ENCODE results near the gene PIP5K1C. TPM values are rescaled to one million over a fixed set of nuclear protein-coding genes. Genes with fewer than 3 reads are reported as not detected.
"Not testable (repeated sequence)": the region's sequence is repeated elsewhere in the genome, so short reads cannot be mapped to it uniquely, and the experiment has no call there.

PIP5K1C gene
- polyA plus RNA-seq, 2 of the 4 experiments (the other 2 are of a cell fraction): 2.6 to 9.3 TPM

GRCh38 chr19:3631053-3631861 is 69.0 kb downstream of the PIP5K1C start:
- 94% methylated on average over 27 of the region's 43 CpGs for WGBS (ENCODE audit: missing lambda C conversion rate)
- FAIRE-seq (no peak), ATAC-seq (no peak), DNase-seq (ENCODE audit: low read depth in 1 of 2, low spot score in 1 of 2) (no peak)
- Histone ChIP-seq H3K27ac (no peak overlapping the region), H3K4me2 (no peak overlapping the region), H3K4me3 (no peak overlapping the region), H3K4me1 (no peaks in the 10 kb centered on the region), H3K9me3 (no peaks in the 10 kb centered on the region)
- ChIA-PET CTCF (no interaction called here), POLR2A (no interaction called here)
- TF ChIP-seq, protein P1, sequence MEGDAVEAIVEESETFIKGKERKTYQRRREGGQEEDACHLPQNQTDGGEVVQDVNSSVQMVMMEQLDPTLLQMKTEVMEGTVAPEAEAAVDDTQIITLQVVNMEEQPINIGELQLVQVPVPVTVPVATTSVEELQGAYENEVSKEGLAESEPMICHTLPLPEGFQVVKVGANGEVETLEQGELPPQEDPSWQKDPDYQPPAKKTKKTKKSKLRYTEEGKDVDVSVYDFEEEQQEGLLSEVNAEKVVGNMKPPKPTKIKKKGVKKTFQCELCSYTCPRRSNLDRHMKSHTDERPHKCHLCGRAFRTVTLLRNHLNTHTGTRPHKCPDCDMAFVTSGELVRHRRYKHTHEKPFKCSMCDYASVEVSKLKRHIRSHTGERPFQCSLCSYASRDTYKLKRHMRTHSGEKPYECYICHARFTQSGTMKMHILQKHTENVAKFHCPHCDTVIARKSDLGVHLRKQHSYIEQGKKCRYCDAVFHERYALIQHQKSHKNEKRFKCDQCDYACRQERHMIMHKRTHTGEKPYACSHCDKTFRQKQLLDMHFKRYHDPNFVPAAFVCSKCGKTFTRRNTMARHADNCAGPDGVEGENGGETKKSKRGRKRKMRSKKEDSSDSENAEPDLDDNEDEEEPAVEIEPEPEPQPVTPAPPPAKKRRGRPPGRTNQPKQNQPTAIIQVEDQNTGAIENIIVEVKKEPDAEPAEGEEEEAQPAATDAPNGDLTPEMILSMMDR (IDR thresholded peaks at IDR 0.05): no peak
- TF ChIP-seq BHLHE40 (IDR thresholded peaks at IDR 0.05; ENCODE audit: low read depth, low read length) (no peak), SREBF2 (IDR thresholded peaks at IDR 0.05) (no peak), ZFP36 (IDR thresholded peaks at IDR 0.05; ENCODE audit: borderline replicate concordance, partially characterized antibody) (no peak), HOXB13 (CRISPR knock-in tag; IDR thresholded peaks at IDR 0.05; ENCODE audit: low read depth) (no peak)
- TF ChIP-seq, protein P2, sequence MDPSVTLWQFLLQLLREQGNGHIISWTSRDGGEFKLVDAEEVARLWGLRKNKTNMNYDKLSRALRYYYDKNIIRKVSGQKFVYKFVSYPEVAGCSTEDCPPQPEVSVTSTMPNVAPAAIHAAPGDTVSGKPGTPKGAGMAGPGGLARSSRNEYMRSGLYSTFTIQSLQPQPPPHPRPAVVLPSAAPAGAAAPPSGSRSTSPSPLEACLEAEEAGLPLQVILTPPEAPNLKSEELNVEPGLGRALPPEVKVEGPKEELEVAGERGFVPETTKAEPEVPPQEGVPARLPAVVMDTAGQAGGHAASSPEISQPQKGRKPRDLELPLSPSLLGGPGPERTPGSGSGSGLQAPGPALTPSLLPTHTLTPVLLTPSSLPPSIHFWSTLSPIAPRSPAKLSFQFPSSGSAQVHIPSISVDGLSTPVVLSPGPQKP (IDR thresholded peaks at IDR 0.05; ENCODE audit: low read depth, low read length): no peak

DNA sequence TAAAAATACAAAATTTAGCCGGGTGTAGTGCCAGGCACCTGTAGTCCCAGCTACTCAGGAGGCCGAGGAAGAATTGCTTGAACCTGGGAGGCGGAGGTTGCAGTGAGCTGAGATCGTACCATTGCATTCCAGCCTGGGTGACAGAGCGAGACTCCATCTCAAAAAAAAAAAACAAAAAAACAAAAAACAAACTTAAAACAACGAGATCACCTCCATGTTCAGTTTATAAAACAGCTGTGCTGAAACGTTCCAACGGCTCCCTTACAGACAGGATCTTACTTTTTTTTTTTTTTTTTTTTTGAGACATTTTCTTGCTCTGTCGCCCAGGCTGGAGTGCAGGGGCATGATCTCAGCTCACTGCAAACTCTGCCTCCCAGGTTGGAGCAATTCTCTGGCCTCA is 71.5 kb downstream of the PIP5K1C start:
- CTCF ChIA-PET: interaction anchor here (1.4 to 3.4 kb wide), 2 partner anchors 10 to 84 kb away, joined by 4 to 8 read pairs; no protein-coding TSS in a partner anchor
- H3K27ac ChIP-seq; ATAC-seq; H3K9me3 ChIP-seq; DNase-seq (ENCODE audit: low read depth in 1 of 2, low spot score in 1 of 2); H3K4me1 ChIP-seq; FAIRE-seq; H3K4me3 ChIP-seq; H3K4me2 ChIP-seq; POLR2A ChIA-PET: not testable (repeated sequence)
- 58% methylated on average over 9 of the region's 9 CpGs for WGBS (ENCODE audit: missing lambda C conversion rate)

DNA sequence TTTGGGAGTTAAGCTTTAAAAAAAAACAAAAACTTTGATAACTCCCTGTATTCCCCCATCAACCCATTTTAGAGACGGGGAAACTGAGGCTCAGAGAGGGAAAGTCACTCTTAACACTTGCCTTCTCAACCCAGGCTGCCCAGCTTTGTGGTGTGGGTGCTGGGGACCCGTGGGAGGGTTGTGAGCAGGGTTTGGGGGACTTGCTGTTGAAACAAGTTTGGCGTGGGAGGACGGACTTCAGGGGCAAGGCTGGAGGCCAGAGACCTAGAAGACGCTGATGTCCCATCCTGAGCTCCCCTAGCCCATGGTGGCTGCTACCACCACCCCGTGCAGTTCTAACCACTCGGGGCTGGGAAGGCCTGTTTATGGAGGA is 72.9 kb downstream of the PIP5K1C start:
- CTCF ChIA-PET: interaction anchor here (0.7 to 3.4 kb wide), 4 partner anchors 9 to 316 kb away, joined by 3 to 8 read pairs (median 4); no protein-coding TSS in a partner anchor
- no peaks in the 10 kb centered on the region for H3K9me3 ChIP-seq
- POLR2A ChIA-PET: no interaction called here
- no peak for ATAC-seq
- DNase-seq (ENCODE audit: low read depth in 1 of 2, low spot score in 1 of 2): no peak
- 0 out of 3 replicates have a peak overlapping the region, but pooled peaks have one; percentile 19 for H3K4me3 ChIP-seq
- H3K27ac ChIP-seq: peak overlapping the region; percentile 36 to 65; a peak in 3 of 6 replicates
- H3K4me2 ChIP-seq: peak overlapping the region; percentile 97
- no peak for FAIRE-seq
- WGBS (ENCODE audit: missing lambda C conversion rate): 65% methylated on average over 7 of the region's 7 CpGs
- TF ChIP-seq KDM1A (IDR thresholded peaks at IDR 0.05; ENCODE audit: low read depth): peak; percentile 98
- TF ChIP-seq NR3C1 (IDR thresholded peaks at IDR 0.05): no peak
- TF ChIP-seq, protein P3, sequence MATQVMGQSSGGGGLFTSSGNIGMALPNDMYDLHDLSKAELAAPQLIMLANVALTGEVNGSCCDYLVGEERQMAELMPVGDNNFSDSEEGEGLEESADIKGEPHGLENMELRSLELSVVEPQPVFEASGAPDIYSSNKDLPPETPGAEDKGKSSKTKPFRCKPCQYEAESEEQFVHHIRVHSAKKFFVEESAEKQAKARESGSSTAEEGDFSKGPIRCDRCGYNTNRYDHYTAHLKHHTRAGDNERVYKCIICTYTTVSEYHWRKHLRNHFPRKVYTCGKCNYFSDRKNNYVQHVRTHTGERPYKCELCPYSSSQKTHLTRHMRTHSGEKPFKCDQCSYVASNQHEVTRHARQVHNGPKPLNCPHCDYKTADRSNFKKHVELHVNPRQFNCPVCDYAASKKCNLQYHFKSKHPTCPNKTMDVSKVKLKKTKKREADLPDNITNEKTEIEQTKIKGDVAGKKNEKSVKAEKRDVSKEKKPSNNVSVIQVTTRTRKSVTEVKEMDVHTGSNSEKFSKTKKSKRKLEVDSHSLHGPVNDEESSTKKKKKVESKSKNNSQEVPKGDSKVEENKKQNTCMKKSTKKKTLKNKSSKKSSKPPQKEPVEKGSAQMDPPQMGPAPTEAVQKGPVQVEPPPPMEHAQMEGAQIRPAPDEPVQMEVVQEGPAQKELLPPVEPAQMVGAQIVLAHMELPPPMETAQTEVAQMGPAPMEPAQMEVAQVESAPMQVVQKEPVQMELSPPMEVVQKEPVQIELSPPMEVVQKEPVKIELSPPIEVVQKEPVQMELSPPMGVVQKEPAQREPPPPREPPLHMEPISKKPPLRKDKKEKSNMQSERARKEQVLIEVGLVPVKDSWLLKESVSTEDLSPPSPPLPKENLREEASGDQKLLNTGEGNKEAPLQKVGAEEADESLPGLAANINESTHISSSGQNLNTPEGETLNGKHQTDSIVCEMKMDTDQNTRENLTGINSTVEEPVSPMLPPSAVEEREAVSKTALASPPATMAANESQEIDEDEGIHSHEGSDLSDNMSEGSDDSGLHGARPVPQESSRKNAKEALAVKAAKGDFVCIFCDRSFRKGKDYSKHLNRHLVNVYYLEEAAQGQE (IDR thresholded peaks at IDR 0.05): no peak
- TF ChIP-seq RFX5 (IDR thresholded peaks at IDR 0.05): no peak
- peak; percentile 95 for TF ChIP-seq HDAC2 (IDR thresholded peaks at IDR 0.05)
- no peak for TF ChIP-seq PHF8 (IDR thresholded peaks at IDR 0.05; ENCODE audit: borderline replicate concordance, low read depth)
- peak; percentile 97 for TF ChIP-seq CHD4 (IDR thresholded peaks at IDR 0.05; ENCODE audit: borderline replicate concordance)
- TF ChIP-seq RCOR1 (IDR thresholded peaks at IDR 0.05; ENCODE audit: low read depth, low read length): peak; percentile 82; the same call in 1 of the 2 replicates
- H3K4me1 ChIP-seq: peaks cover 10% of the 10 kb centered on the region; the same call in 2 of the 3 replicates

Measured in A549 (cell line).